ENCODE measurements around the gene ATOH8.

ATOH8 gene

GRCh38 chr2:85806358-85807118 is 52.7 kb downstream of the ATOH8 start:
- Histone ChIP-seq H3K4me3 (ENCODE audit: low read depth, low read length) (no peak overlapping the region), H3K79me2 (ENCODE audit: control insufficient read depth, insufficient read depth, low read length, poor library complexity) (no peaks in the 10 kb centered on the region), H3K27ac (ENCODE audit: low read depth, low read length) (no peak overlapping the region), H3K4me2 (ENCODE audit: low read length) (no peak overlapping the region), H3K23ac (ENCODE audit: low read length) (no peak overlapping the region), H2AFZ (ENCODE audit: insufficient read depth, low read length, poor library complexity) (no peak overlapping the region), H3K4ac (ENCODE audit: low read depth, low read length) (no peak overlapping the region), H2AK5ac (ENCODE audit: low read length) (no peak overlapping the region), H3K36me3 (ENCODE audit: control insufficient read depth in 1 of 2, insufficient read depth in 2 of 2, low read length in 2 of 2) (no peaks in the 10 kb centered on the region), H4K8ac (ENCODE audit: low read depth, low read length) (no peak overlapping the region), H2BK12ac (ENCODE audit: low read length) (no peak overlapping the region), H3K4me1 (ENCODE audit: control insufficient read depth in 1 of 2, insufficient read depth in 2 of 2, low read length in 2 of 2) (no peaks in the 10 kb centered on the region), H3K9ac (ENCODE audit: low read length) (no peak overlapping the region), H4K91ac (ENCODE audit: low read depth, low read length) (no peak overlapping the region), H3K9me3 (ENCODE audit: insufficient read depth, low read depth, low read length) (no peaks in the 10 kb centered on the region), H2BK120ac (ENCODE audit: insufficient read depth, low read length, poor library complexity) (no peak overlapping the region), H3K14ac (ENCODE audit: low read length) (no peak overlapping the region), H3K18ac (ENCODE audit: low read length) (no peak overlapping the region), H2BK5ac (ENCODE audit: low read depth, low read length, poor library complexity) (no peak overlapping the region), H3K79me1 (ENCODE audit: low read length) (no peaks in the 10 kb centered on the region), H4K12ac (ENCODE audit: low read depth, low read length) (no peak overlapping the region), H3K27me3 (ENCODE audit: insufficient read depth, low read length) (no peaks in the 10 kb centered on the region)
- peak in 1 of 2 donors; percentile 72 for DNase-seq
- no CpG with 5 or more reads among the region's 4 CpGs for WGBS (ENCODE audit: extremely low coverage, insufficient coverage, insufficient read length)

GRCh38 chr2:85807756-85808155 is 54.0 kb downstream of the ATOH8 start:
- no peaks in the 10 kb centered on the region for H3K4me1 ChIP-seq (ENCODE audit: control insufficient read depth in 1 of 2, insufficient read depth in 2 of 2, low read length in 2 of 2)
- no peaks in the 10 kb centered on the region for H3K27me3 ChIP-seq (ENCODE audit: insufficient read depth, low read length)
- no peak overlapping the region for H3K27ac ChIP-seq (ENCODE audit: low read depth, low read length)
- no CpG with 5 or more reads among the region's 3 CpGs for WGBS (ENCODE audit: extremely low coverage, insufficient coverage, insufficient read length)
- H2BK12ac ChIP-seq (ENCODE audit: low read length): no peak overlapping the region
- H3K36me3 ChIP-seq (ENCODE audit: control insufficient read depth in 1 of 2, insufficient read depth in 2 of 2, low read length in 2 of 2): no peaks in the 10 kb centered on the region
- H4K91ac ChIP-seq (ENCODE audit: low read depth, low read length): no peak overlapping the region
- no peak overlapping the region for H3K4me3 ChIP-seq (ENCODE audit: low read depth, low read length)
- H3K79me2 ChIP-seq (ENCODE audit: control insufficient read depth, insufficient read depth, low read length, poor library complexity): no peaks in the 10 kb centered on the region
- no peak overlapping the region for H3K14ac ChIP-seq (ENCODE audit: low read length)
- no peak overlapping the region for H3K4ac ChIP-seq (ENCODE audit: low read depth, low read length)
- H3K9me3 ChIP-seq (ENCODE audit: insufficient read depth, low read depth, low read length): no peaks in the 10 kb centered on the region
- no peak overlapping the region for H3K18ac ChIP-seq (ENCODE audit: low read length)
- H3K9ac ChIP-seq (ENCODE audit: low read length): no peak overlapping the region
- no peak overlapping the region for H4K12ac ChIP-seq (ENCODE audit: low read depth, low read length)
- no peak overlapping the region for H2BK120ac ChIP-seq (ENCODE audit: insufficient read depth, low read length, poor library complexity)
- H3K23ac ChIP-seq (ENCODE audit: low read length): no peak overlapping the region
- H4K8ac ChIP-seq (ENCODE audit: low read depth, low read length): no peak overlapping the region
- H2AK5ac ChIP-seq (ENCODE audit: low read length): no peak overlapping the region
- H3K4me2 ChIP-seq (ENCODE audit: low read length): no peak overlapping the region
- H2AFZ ChIP-seq (ENCODE audit: insufficient read depth, low read length, poor library complexity): no peak overlapping the region
- no peak for DNase-seq
- H2BK5ac ChIP-seq (ENCODE audit: low read depth, low read length, poor library complexity): no peak overlapping the region
- no peaks in the 10 kb centered on the region for H3K79me1 ChIP-seq (ENCODE audit: low read length)

- H3K14ac ChIP-seq (ENCODE audit: low read length): no peak overlapping the region
- H3K36me3 ChIP-seq (ENCODE audit: control insufficient read depth in 1 of 2, insufficient read depth in 2 of 2, low read length in 2 of 2): no peaks in the 10 kb centered on the region
- H3K27ac ChIP-seq (ENCODE audit: low read depth, low read length): no peak overlapping the region
- no peak for DNase-seq
- no peak overlapping the region for H3K4me3 ChIP-seq (ENCODE audit: low read depth, low read length)
- no peak overlapping the region for H2BK12ac ChIP-seq (ENCODE audit: low read length)
- H3K9me3 ChIP-seq (ENCODE audit: insufficient read depth, low read depth, low read length): no peaks in the 10 kb centered on the region
- H2BK120ac ChIP-seq (ENCODE audit: insufficient read depth, low read length, poor library complexity): no peak overlapping the region
- no peaks in the 10 kb centered on the region for H3K79me1 ChIP-seq (ENCODE audit: low read length)
- H3K4ac ChIP-seq (ENCODE audit: low read depth, low read length): no peak overlapping the region
- H3K27me3 ChIP-seq (ENCODE audit: insufficient read depth, low read length): no peaks in the 10 kb centered on the region
- no peak overlapping the region for H4K12ac ChIP-seq (ENCODE audit: low read depth, low read length)
- no peaks in the 10 kb centered on the region for H3K4me1 ChIP-seq (ENCODE audit: control insufficient read depth in 1 of 2, insufficient read depth in 2 of 2, low read length in 2 of 2)
- no peak overlapping the region for H2BK5ac ChIP-seq (ENCODE audit: low read depth, low read length, poor library complexity)
- H3K4me2 ChIP-seq (ENCODE audit: low read length): no peak overlapping the region
- H2AK5ac ChIP-seq (ENCODE audit: low read length): no peak overlapping the region
- H2AFZ ChIP-seq (ENCODE audit: insufficient read depth, low read length, poor library complexity): no peak overlapping the region
- no CpG with 5 or more reads among the region's 16 CpGs for WGBS (ENCODE audit: extremely low coverage, insufficient coverage, insufficient read length)
- no peak overlapping the region for H4K91ac ChIP-seq (ENCODE audit: low read depth, low read length)
- no peak overlapping the region for H3K9ac ChIP-seq (ENCODE audit: low read length)
- H4K8ac ChIP-seq (ENCODE audit: low read depth, low read length): no peak overlapping the region
- no peaks in the 10 kb centered on the region for H3K79me2 ChIP-seq (ENCODE audit: control insufficient read depth, insufficient read depth, low read length, poor library complexity)
- no peak overlapping the region for H3K23ac ChIP-seq (ENCODE audit: low read length)
- no peak overlapping the region for H3K18ac ChIP-seq (ENCODE audit: low read length)
Observed at GRCh38 chr2:85810371-85811179, 56.8 kb downstream of the ATOH8 start.

DNA sequence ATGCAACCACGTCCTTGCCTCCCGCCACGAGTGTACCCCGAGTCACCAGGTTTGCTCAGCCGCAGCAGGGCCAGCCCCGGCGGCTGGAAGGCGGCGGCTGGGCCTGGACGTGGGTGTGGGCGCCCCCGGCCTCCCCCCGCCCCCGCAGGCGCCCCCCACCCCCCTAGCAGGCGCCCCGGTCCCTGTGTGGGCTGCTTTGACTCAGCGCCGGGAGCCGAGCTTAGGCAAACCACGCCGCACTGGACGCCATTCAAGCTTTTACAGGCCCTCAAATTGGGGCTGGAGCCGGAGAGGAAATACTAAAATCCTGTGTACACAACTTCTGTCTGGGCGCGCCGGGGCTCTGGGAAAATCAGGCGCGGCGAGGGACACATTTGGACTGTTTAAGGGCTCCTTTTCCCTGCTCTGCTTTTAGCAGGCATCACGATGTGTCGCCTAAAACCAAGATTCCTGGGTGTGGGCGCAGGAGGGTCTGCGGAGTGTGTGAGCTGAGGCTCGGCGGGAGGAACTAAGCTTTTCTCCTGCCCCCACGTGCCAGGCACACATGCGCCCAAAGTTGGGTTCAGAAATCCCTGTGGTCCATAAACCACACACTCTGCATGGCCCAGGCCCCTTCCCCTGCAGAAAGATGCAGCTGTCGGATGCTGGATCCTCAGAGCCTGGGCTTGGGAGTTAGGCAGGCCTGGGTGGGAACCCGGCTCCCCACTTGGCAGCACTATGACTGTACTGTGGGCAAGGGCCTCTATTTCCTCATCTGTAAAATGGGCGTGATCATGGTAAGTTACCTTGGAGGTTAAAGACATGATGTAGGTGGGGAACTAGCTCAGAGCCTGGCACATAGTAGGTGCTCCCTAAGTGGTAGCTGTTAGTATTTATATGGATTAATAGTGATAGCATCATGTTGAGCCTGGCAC is 57.6 kb downstream of the ATOH8 start:
- H4K8ac ChIP-seq (ENCODE audit: low read depth, low read length): no peak overlapping the region

More for the DNA sequence above, 57.6 kb downstream of the ATOH8 start:
- Histone ChIP-seq H3K4me2 (ENCODE audit: low read length) (no peak overlapping the region), H4K91ac (ENCODE audit: low read depth, low read length) (no peak overlapping the region), H2BK120ac (ENCODE audit: insufficient read depth, low read length, poor library complexity) (no peak overlapping the region), H3K4ac (ENCODE audit: low read depth, low read length) (no peak overlapping the region), H3K9ac (ENCODE audit: low read length) (no peak overlapping the region), H3K27ac (ENCODE audit: low read depth, low read length) (no peak overlapping the region), H2BK12ac (ENCODE audit: low read length) (no peak overlapping the region), H3K36me3 (ENCODE audit: control insufficient read depth in 1 of 2, insufficient read depth in 2 of 2, low read length in 2 of 2) (no peaks in the 10 kb centered on the region), H3K18ac (ENCODE audit: low read length) (no peak overlapping the region), H3K79me2 (ENCODE audit: control insufficient read depth, insufficient read depth, low read length, poor library complexity) (no peaks in the 10 kb centered on the region), H3K27me3 (ENCODE audit: insufficient read depth, low read length) (no peaks in the 10 kb centered on the region), H2BK5ac (ENCODE audit: low read depth, low read length, poor library complexity) (no peak overlapping the region), H3K14ac (ENCODE audit: low read length) (no peak overlapping the region), H2AFZ (ENCODE audit: insufficient read depth, low read length, poor library complexity) (no peak overlapping the region), H3K79me1 (ENCODE audit: low read length) (no peaks in the 10 kb centered on the region), H4K12ac (ENCODE audit: low read depth, low read length) (no peak overlapping the region), H3K9me3 (ENCODE audit: insufficient read depth, low read depth, low read length) (no peaks in the 10 kb centered on the region), H2AK5ac (ENCODE audit: low read length) (no peak overlapping the region), H3K4me3 (ENCODE audit: low read depth, low read length) (no peak overlapping the region), H3K23ac (ENCODE audit: low read length) (no peak overlapping the region), H3K4me1 (ENCODE audit: control insufficient read depth in 1 of 2, insufficient read depth in 2 of 2, low read length in 2 of 2) (no peaks in the 10 kb centered on the region)
- DNase-seq: no peak
- WGBS (ENCODE audit: extremely low coverage, insufficient coverage, insufficient read length): no CpG with 5 or more reads among the region's 41 CpGs
